ENCODE measurements around the gene SCYGR2.

SCYGR2 gene

GRCh38 chr2:227612546-227613271 is 14.0 kb downstream of the SCYGR2 start:
- DNase-seq (ENCODE audit: extremely low read depth, low read depth) = no peak
- no peak for TF ChIP-seq CTCF (IDR thresholded peaks at IDR 0.05; ENCODE audit: low read depth, low read length)

- no peak for DNase-seq (ENCODE audit: extremely low read depth, low read depth)
- no peak for TF ChIP-seq CTCF (IDR thresholded peaks at IDR 0.05; ENCODE audit: low read depth, low read length)
Observed at GRCh38 chr2:227613272-227613660, 14.6 kb downstream of the SCYGR2 start.

- no peak for DNase-seq (ENCODE audit: extremely low read depth, low read depth)
- TF ChIP-seq CTCF (IDR thresholded peaks at IDR 0.05; ENCODE audit: low read depth, low read length) = no peak
Observed at GRCh38 chr2:227614246-227614645, 15.6 kb downstream of the SCYGR2 start.

GRCh38 chr2:227614740-227615139 is 16.0 kb downstream of the SCYGR2 start, which contains the start of gene SCYGR3:
Gene SCYGR3 (minus strand): TSS chr2:227614840. CDS start chr2:227614840, 0 bp downstream.
- DNase-seq (ENCODE audit: extremely low read depth, low read depth) = no peak
- no peak for TF ChIP-seq CTCF (IDR thresholded peaks at IDR 0.05; ENCODE audit: low read depth, low read length)

GRCh38 chr2:227615181-227615580 is 16.5 kb downstream of the SCYGR2 start:
- no peak for DNase-seq (ENCODE audit: extremely low read depth, low read depth)
- no peak for TF ChIP-seq CTCF (IDR thresholded peaks at IDR 0.05; ENCODE audit: low read depth, low read length)

- no peak for DNase-seq (ENCODE audit: extremely low read depth, low read depth)
- no peak for TF ChIP-seq CTCF (IDR thresholded peaks at IDR 0.05; ENCODE audit: low read depth, low read length)
Observed at GRCh38 chr2:227615906-227616305, 17.2 kb downstream of the SCYGR2 start.

- no peak for TF ChIP-seq CTCF (IDR thresholded peaks at IDR 0.05; ENCODE audit: low read depth, low read length)
- no peak for DNase-seq (ENCODE audit: extremely low read depth, low read depth)
Observed at GRCh38 chr2:227616631-227617030, 17.9 kb downstream of the SCYGR2 start.

All from AG09319 (cell line).